Measurements from ENCODE around the gene FGF3. TPM values are rescaled to one million over a fixed set of nuclear protein-coding genes. Genes with fewer than 3 reads are reported as not detected.

The FGF3 gene
- polyA plus RNA-seq (ENCODE audit: insufficient read length in 12 of 12), result not detected
- long read RNA-seq, donor 1, result 0 reads
- long read RNA-seq, donor 2, result 0 reads
- long read RNA-seq, donor 3, result 0 reads
- long read RNA-seq, donor 4, result 0 reads
- long read RNA-seq, donor 5, result 0 reads
- long read RNA-seq, donor 6, result 0 reads
- long read RNA-seq, donor 7, result 0 reads
- long read RNA-seq, donor 8, result 0 reads
- long read RNA-seq, donor 9, result 0 reads
- long read RNA-seq, donor 10, result 0 reads
- long read RNA-seq, donor 11, partial matches to known transcripts, result 0 of 1 reads
- long read RNA-seq, donor 11, other reads (novel, unspliced or antisense), result 0 of 1 reads

- no peak for DNase-seq
These were observed at the start of gene FGF3 for GRCh38 chr11:69818603-69819441. Gene FGF3, minus strand, starts transcription at chr11:69819416. Its CDS starts 483 bp downstream, at chr11:69818933.

- no peak for DNase-seq
These were observed 49.7 kb upstream of the FGF3 start for GRCh38 chr11:69868871-69869270.

GRCh38 chr11:69868006-69868810 is 49.0 kb upstream of the FGF3 start:
- no peak for DNase-seq

GRCh38 chr11:69867076-69868005 is 48.1 kb upstream of the FGF3 start:
- no peak for DNase-seq

- no peak for DNase-seq
These were observed 47.4 kb upstream of the FGF3 start for GRCh38 chr11:69866648-69867047.

GRCh38 chr11:69865707-69866106 is 46.5 kb upstream of the FGF3 start:
- DNase-seq, result no peak

- DNase-seq, result no peak
These were observed 45.8 kb upstream of the FGF3 start for GRCh38 chr11:69864686-69865661.

- no peak for DNase-seq
These were observed 44.5 kb upstream of the FGF3 start for GRCh38 chr11:69863544-69864200.

- no peak for DNase-seq
These were observed 43.8 kb upstream of the FGF3 start for GRCh38 chr11:69862797-69863543.

- no peak for DNase-seq
These were observed 43.1 kb upstream of the FGF3 start for GRCh38 chr11:69862331-69862771.

GRCh38 chr11:69861901-69862300 is 42.7 kb upstream of the FGF3 start:
- no peak for DNase-seq

GRCh38 chr11:69860796-69861445 is 41.7 kb upstream of the FGF3 start:
- DNase-seq, result no peak

GRCh38 chr11:69860244-69860643 is 41.0 kb upstream of the FGF3 start:
- DNase-seq, result no peak

GRCh38 chr11:69859275-69859934 is 40.2 kb upstream of the FGF3 start:
- DNase-seq, result no peak

- DNase-seq, result no peak
These were observed 36.2 kb upstream of the FGF3 start for GRCh38 chr11:69855421-69855820.

- DNase-seq, result no peak
These were observed 35.5 kb upstream of the FGF3 start for GRCh38 chr11:69854713-69855112.

GRCh38 chr11:69852056-69852455 is 32.8 kb upstream of the FGF3 start:
- no peak for DNase-seq
